Activated CD4-positive, alpha-beta T cell treated with anti-CD3 and anti-CD28 coated beads, Interleukin-2, amount 10 ng/mL, durations not matched to agents 24 days and 14 days (primary cell): Measurements from ENCODE around the gene NPY. TPM values are rescaled to one million over a fixed set of nuclear protein-coding genes. Genes with fewer than 3 reads are reported as not detected.

Experiments used
- DNase-seq: peaks from one replicate; pipeline ENCODE4 v3.0.0; 2022
- H3K27ac Mint-ChIP-seq: one replicate; pipeline ENCODE4 v1.8.0; 2022; ENCODE audit warnings: mild to moderate bottlenecking, mixed read lengths
- H3K27me3 Mint-ChIP-seq: one replicate; pipeline ENCODE4 v1.8.0; 2022; ENCODE audit warnings: mixed read lengths
- H3K36me3 Mint-ChIP-seq: one replicate; pipeline ENCODE4 v1.8.0; 2022; ENCODE audit warnings: low read depth, mild to moderate bottlenecking, mixed read lengths
- H3K4me1 Mint-ChIP-seq: one replicate; pipeline ENCODE4 v1.8.0; 2021; ENCODE audit warnings: mixed read lengths
- H3K4me3 Mint-ChIP-seq: one replicate; pipeline ENCODE4 v1.8.0; 2022; ENCODE audit warnings: mild to moderate bottlenecking, moderate library complexity, mixed read lengths
- H3K9me3 Mint-ChIP-seq: one replicate; pipeline ENCODE4 v1.8.0; 2021; ENCODE audit warnings: mixed read lengths
- intact Hi-C: fragments of 100-400 bp; cut with micrococcal nuclease; formaldehyde crosslinking; loops from one replicate; pipeline ENCODE4 v1.15.1; 2023
- total RNA-seq: library from RNA; stranded (reverse); gene quantifications from 2 replicates; pipeline ENCODE4 v1.2.3, GENCODE V29; 2022

Gene NPY
- total RNA-seq, 1 donor from 2014 or later, result not detected

DNA sequence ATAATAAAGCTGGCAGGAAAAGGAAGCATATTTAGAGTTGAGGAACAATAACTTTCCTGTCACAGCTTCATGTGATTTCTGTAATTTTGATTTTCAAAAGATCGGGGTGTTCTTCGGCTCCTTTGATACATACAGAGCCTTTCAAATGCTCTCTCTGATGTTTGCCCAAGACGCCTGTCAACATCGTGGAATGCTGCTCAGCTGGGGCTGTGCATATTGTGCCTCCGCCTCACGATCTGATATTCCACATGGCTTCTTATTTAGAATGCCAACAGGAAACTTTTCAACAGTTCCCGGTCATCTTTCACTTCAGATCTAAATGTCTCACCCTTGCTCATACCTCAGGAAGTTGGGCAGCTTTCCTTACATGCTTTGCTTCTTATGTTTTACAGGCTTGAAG is 7.3 kb downstream of the NPY start:
- H3K27me3 Mint-ChIP-seq, result peaks cover 33% of the 10 kb centered on the region
- H3K4me1 Mint-ChIP-seq, result peaks cover 6% of the 10 kb centered on the region
- no peaks in the 10 kb centered on the region for H3K9me3 Mint-ChIP-seq
- H3K4me3 Mint-ChIP-seq, result no peak overlapping the region
- H3K27ac Mint-ChIP-seq, result no peak overlapping the region
- intact Hi-C loops, result loop anchor here (5.0 kb wide), 1 partner anchor 806 kb away; no protein-coding TSS in a partner anchor
- no peak for DNase-seq
- H3K36me3 Mint-ChIP-seq, result no peaks in the 10 kb centered on the region

DNA sequence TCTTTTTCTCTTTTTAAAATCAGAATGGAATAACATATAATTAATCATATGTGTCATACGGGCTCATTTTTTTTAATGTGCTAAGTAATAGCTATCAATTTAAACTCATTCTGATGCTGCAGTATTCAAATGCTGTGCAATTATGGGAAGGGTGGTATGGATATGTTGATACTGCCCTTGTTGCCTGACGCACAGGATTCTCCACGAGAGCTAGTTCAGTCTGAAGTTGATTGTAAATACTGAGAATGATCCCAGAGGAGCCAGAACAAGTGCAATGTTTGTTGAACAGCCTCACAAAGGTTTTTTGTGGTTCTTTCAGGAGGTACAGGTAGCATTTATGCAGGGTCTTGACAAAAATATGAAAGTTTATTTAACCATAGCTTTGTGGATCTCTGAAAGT is 13.4 kb downstream of the NPY start:
- intact Hi-C loops, result no loop called here
- Mint-ChIP-seq H3K27me3 (peaks cover 23% of the 10 kb centered on the region), H3K4me1 (no peaks in the 10 kb centered on the region)

DNA sequence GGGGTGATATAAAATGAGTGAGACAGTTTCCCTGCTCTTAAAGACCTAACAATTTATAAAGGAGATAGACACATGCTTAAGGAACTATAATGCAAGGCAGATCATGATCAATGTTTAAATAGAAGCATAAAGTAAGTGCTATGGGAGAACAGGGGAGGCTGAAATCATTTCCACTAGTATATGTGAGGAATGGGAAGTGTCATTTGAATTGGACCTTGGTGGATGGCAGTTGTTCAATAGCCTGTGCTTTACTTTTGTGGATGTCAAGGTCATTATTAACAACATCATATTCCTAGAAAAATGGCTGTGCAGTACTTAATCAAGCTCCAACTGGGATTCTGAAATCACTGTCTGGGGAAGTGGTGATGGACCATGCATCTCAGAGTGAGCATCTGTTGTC is 14.7 kb downstream of the NPY start:
- DNase-seq, result no peak
- H3K27me3 Mint-ChIP-seq, result peaks cover 24% of the 10 kb centered on the region
- no peak overlapping the region for H3K4me3 Mint-ChIP-seq
- no peaks in the 10 kb centered on the region for H3K9me3 Mint-ChIP-seq
- no peaks in the 10 kb centered on the region for H3K36me3 Mint-ChIP-seq
- intact Hi-C loops, result no loop called here
- H3K27ac Mint-ChIP-seq, result no peak overlapping the region
- no peaks in the 10 kb centered on the region for H3K4me1 Mint-ChIP-seq

More for the DNA sequence above, 13.4 kb downstream of the NPY start:
- no peak for DNase-seq
- Mint-ChIP-seq H3K27ac (no peak overlapping the region), H3K36me3 (no peaks in the 10 kb centered on the region), H3K9me3 (no peaks in the 10 kb centered on the region), H3K4me3 (no peak overlapping the region)

DNA sequence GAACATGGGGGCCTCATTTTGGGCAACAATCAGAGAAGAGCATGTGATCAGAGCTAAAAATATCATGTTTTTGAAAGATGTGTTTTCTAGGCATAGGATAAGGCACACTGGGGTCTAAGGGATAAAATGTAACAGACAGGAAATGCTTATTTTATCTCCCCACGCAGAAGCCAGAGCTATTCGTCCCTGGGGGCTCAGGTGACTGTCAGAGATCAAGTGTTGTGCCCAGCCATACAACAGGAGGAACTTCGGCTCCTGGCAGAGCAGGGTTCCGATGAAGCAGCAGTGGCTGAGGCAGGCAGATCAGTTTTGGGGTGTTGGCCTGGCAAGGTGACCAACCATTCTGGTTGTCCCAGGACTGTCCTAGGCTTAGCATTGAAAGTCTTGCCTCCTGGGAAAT is 15.2 kb downstream of the NPY start:
- Mint-ChIP-seq H3K27me3 (peaks cover 25% of the 10 kb centered on the region), H3K4me3 (no peak overlapping the region), H3K9me3 (no peaks in the 10 kb centered on the region), H3K36me3 (no peaks in the 10 kb centered on the region), H3K27ac (no peak overlapping the region), H3K4me1 (no peaks in the 10 kb centered on the region)
- DNase-seq, result no peak
- intact Hi-C loops, result no loop called here

DNA sequence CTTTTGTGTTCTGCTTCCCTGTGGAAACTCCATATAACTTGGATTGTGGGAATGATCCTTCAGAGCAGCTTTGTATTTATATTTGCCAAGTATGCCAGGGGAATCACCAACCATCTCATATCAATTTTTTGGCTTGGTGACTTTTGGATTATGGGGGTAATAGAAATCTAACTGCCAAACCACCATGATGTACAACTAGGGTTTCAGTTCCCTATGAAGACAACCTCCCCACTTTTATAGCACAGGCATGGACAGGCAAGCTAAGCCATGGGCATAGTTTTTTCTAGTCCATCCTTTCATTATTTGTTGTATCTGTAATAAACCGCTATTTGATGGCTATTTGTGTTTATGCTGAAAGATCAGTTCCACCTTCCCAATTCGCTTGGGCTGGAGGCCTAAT is 17.7 kb downstream of the NPY start:
- no peaks in the 10 kb centered on the region for H3K4me1 Mint-ChIP-seq
- no peaks in the 10 kb centered on the region for H3K9me3 Mint-ChIP-seq
- intact Hi-C loops, result no loop called here
- no peak overlapping the region for H3K4me3 Mint-ChIP-seq
- H3K36me3 Mint-ChIP-seq, result no peaks in the 10 kb centered on the region
- no peak overlapping the region for H3K27ac Mint-ChIP-seq
- H3K27me3 Mint-ChIP-seq, result peaks cover 30% of the 10 kb centered on the region
- DNase-seq, result no peak

DNA sequence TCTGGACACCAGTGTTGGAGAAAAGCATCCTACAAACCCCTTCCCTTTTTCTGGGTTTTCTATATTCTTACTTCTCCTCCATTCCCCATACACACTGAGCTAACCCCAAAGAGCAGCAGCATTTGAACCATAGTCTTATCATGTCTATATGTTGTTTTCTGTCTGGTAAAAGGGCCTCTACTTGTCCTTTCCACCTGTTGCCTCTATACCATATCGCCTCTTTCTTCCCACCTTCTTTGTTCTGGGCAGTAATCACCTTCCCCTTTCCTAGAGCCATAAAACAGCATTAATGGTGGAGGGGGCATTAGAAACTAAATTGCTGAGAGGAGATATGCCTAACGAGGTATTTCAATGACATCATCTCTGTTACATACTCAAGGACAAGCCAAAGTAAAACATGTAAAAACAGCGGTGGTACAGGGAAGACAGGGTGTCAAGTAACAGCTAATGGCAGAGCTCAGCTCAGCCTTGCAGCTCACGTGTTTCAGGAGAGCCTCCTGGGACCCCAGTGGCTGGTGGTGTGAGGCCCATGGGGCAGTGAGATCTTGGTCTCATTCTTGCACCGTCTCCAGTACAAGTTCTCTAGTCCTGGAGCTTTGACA is 20.6 kb downstream of the NPY start:
- Mint-ChIP-seq H3K27me3 (peaks cover 24% of the 10 kb centered on the region), H3K4me3 (no peak overlapping the region), H3K9me3 (no peaks in the 10 kb centered on the region), H3K4me1 (no peaks in the 10 kb centered on the region), H3K27ac (no peak overlapping the region), H3K36me3 (no peaks in the 10 kb centered on the region)
- DNase-seq, result no peak
- intact Hi-C loops, result no loop called here

DNA sequence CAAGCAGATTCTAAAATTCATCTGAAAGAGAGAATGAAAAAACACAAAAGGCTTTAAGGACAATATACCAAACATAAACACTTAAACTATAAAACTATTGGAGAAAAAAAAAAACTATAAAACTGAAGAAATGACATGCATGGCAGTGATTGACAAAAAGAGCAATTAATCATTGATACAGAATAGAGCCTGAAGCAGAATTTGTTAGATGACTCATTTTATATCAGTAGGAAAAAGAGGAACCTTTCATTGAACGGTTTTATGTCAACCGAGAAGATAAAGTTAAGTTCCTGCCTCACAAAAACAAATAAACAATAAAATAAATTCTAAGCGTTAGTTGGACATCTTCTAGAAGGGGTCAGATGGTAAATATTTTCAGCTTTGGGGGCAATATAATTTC is 23.3 kb downstream of the NPY start:
- Mint-ChIP-seq H3K4me3 (no peak overlapping the region), H3K27me3 (peaks cover 18% of the 10 kb centered on the region), H3K9me3 (no peaks in the 10 kb centered on the region), H3K4me1 (no peaks in the 10 kb centered on the region), H3K27ac (no peak overlapping the region), H3K36me3 (no peaks in the 10 kb centered on the region)
- DNase-seq, result no peak
- intact Hi-C loops, result no loop called here

DNA sequence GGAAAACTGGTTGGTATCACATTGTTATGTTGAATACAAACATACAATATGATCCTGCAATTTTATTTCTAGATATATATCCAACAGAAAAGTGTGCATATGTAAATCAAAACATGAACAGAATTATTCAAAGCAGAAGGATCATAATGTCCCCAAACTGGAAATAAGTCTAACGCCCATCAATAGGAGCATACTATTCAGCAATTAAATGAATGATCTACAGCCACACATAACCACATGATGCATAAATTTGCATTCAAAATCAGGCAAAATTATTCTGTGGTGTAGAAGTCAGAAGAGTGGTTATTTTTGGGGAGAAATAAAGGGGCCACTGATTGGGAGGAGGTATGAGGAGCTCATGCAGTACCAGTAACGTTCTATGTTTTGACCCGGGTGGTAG is 28.6 kb downstream of the NPY start:
- H3K27me3 Mint-ChIP-seq, result peaks cover 12% of the 10 kb centered on the region
- intact Hi-C loops, result no loop called here
- no peak for DNase-seq
- no peaks in the 10 kb centered on the region for H3K36me3 Mint-ChIP-seq
- H3K27ac Mint-ChIP-seq, result no peak overlapping the region
- H3K4me1 Mint-ChIP-seq, result no peaks in the 10 kb centered on the region
- H3K9me3 Mint-ChIP-seq, result no peaks in the 10 kb centered on the region
- H3K4me3 Mint-ChIP-seq, result no peak overlapping the region

DNA sequence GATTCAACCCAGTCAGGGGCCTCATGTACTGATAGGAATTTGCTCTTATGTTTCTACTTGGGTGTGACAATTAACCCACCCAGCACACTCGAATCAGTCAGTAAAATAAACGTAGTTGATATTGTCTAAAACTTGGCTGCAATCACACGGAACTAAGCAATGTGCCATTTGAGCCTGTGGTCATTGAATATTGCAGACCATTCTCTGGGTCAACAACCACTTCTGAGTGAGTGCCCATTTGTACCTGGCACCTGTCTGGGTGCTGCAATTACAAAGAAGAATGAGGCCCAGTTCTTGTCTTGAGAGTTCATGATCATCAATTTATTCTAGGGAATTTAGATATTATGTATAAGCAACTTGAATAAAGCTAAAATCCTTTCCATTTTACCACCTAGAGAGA is 29.8 kb downstream of the NPY start:
- H3K27me3 Mint-ChIP-seq, result peaks cover 10% of the 10 kb centered on the region
- no peak overlapping the region for H3K4me3 Mint-ChIP-seq
- H3K36me3 Mint-ChIP-seq, result no peaks in the 10 kb centered on the region
- no peaks in the 10 kb centered on the region for H3K9me3 Mint-ChIP-seq
- H3K27ac Mint-ChIP-seq, result no peak overlapping the region
- intact Hi-C loops, result no loop called here
- no peaks in the 10 kb centered on the region for H3K4me1 Mint-ChIP-seq
- DNase-seq, result no peak

DNA sequence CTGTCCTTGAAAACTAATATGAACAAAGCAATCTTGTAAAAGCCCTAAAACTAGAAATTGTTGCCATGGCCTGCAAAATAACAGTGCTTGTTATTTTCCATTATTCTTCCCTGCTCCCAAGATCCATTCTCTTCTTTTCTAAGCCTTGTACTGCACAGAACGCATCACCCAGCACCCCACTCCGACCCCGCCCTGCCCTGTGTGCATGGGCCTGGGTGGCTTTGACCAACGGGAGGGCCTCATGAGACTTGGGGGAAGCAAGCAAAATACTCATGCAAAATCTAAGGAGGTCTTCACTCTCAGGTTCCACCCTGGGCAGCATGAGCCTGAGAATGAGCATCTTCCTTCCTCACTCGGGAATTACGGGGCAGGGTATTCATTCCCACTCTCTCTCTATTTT is 32.4 kb downstream of the NPY start:
- no peaks in the 10 kb centered on the region for H3K4me1 Mint-ChIP-seq
- H3K36me3 Mint-ChIP-seq, result no peaks in the 10 kb centered on the region
- no peak overlapping the region for H3K27ac Mint-ChIP-seq
- H3K4me3 Mint-ChIP-seq, result no peak overlapping the region
- DNase-seq, result no peak
- no peaks in the 10 kb centered on the region for H3K9me3 Mint-ChIP-seq
- H3K27me3 Mint-ChIP-seq, result peaks cover 12% of the 10 kb centered on the region
- intact Hi-C loops, result no loop called here

DNA sequence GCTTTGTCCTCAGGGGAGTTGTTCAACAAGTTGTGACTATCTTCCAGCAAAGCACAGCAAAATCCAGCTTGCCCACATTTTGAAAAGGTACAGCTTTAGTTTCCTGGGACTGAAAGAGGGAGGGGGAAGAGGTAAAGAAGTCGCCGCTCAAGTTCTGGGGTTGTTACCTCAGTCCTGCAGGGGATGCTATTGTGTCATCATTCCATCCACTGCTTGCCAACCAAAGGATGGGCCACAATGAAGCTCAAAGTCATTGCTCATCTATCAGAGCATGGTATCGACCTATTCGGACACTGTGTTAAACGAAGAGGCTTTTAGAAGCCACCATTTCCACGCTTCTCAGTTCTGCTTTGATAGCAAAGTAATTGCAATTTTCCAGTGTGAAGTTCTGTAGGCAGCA is 34.3 kb downstream of the NPY start:
- intact Hi-C loops, result no loop called here

DNA sequence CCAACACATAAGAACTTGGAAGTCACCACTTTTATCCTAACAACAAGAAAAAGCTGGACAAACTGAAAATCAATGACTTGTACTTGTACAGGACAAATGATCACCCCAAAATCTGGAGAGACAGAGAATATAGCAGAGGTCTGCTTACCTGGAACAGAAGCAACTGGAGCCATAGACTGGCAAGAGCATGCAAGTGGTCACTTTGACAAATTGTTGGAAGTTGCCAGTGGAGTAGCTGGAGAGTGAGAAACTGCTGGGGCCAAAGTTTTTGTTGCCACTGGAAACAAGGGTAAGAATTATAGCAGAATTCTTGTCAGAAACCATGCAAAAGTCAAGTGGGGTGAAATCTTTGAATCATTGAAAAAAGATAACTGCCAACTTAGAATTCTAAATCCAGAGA is 35.2 kb downstream of the NPY start:
- no peak overlapping the region for H3K27ac Mint-ChIP-seq
- no peak overlapping the region for H3K4me3 Mint-ChIP-seq
- intact Hi-C loops, result no loop called here

More for the DNA sequence above, 34.3 kb downstream of the NPY start:
- Mint-ChIP-seq H3K27ac (no peak overlapping the region), H3K4me3 (no peak overlapping the region), H3K36me3 (no peaks in the 10 kb centered on the region), H3K4me1 (no peaks in the 10 kb centered on the region), H3K9me3 (no peaks in the 10 kb centered on the region), H3K27me3 (peaks cover 15% of the 10 kb centered on the region)
- no peak for DNase-seq

DNA sequence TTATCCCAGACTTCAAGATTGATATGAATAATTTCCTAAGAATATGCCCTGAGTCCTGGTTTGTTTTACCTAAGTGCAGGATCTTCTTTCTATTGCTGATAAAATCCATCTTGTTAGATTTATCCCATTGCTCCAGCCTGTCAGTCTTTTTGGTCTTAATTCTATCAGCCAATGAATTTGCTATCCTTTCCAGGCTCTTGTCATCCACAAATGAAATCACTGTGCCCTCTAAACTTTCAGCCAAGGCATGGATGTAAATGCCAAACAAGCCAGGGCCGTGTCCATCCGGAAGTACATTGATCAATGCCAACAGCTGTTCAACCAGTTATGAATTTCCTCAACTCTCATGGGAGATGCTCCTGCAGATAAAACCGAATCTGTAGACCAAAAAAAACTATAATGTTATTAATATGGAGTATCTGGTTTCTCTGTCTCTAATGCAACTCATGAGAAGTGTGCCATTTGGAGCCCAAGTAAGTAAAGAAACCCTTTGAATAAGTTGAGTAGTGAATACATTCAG is 40.0 kb downstream of the NPY start:
- Mint-ChIP-seq H3K4me3 (no peak overlapping the region), H3K9me3 (no peaks in the 10 kb centered on the region), H3K27me3 (peaks cover 18% of the 10 kb centered on the region), H3K36me3 (no peaks in the 10 kb centered on the region), H3K4me1 (no peaks in the 10 kb centered on the region), H3K27ac (no peak overlapping the region)
- DNase-seq, result no peak
- intact Hi-C loops, result no loop called here

More for the DNA sequence above, 35.2 kb downstream of the NPY start:
- Mint-ChIP-seq H3K27me3 (peaks cover 19% of the 10 kb centered on the region), H3K9me3 (no peaks in the 10 kb centered on the region), H3K36me3 (no peaks in the 10 kb centered on the region), H3K4me1 (no peaks in the 10 kb centered on the region)
- DNase-seq, result no peak

DNA sequence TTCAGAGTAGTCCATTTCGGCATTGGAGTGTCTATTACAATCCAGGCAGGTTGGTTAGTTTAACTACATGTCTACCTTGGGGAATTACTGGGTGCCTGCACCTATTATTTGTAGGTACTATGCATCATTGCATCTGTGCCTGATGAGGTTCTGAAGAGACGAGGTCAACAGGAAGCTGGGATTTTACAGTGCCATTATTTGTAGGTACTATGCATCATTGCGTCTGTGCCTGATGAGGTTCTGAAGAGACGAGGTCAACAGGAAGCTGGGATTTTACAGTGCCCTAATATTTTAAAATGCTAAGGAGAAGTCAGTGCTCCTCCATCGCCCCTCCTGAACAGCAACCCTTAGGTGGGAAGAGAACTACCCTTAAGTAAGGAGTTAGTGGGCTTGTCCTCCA is 41.7 kb downstream of the NPY start:
- Mint-ChIP-seq H3K36me3 (no peaks in the 10 kb centered on the region), H3K4me3 (no peak overlapping the region), H3K27ac (no peak overlapping the region), H3K27me3 (peaks cover 13% of the 10 kb centered on the region), H3K9me3 (no peaks in the 10 kb centered on the region), H3K4me1 (no peaks in the 10 kb centered on the region)
- no peak for DNase-seq
- intact Hi-C loops, result no loop called here

DNA sequence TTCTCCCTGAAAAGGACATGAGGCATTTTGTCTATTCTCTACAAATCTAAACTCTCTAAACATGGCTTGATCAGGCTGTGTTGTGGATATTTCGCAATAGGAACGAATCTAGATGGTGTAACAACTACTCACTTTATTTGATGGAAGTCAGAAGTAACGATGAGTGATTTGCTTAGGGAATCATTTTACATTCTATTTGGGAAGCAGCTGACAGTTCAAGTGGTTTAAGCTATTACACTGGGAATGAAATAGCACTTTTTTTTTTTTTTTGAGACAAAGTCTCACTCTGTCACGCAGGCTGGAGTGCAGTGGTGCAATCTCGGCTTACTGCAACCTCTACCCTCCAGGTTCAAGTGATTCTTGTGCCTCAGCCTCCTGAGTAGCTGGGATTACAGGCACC is 44.1 kb downstream of the NPY start:
- no peak overlapping the region for H3K27ac Mint-ChIP-seq
- H3K27me3 Mint-ChIP-seq, result peaks cover 7% of the 10 kb centered on the region
- no peak overlapping the region for H3K4me3 Mint-ChIP-seq

More for the DNA sequence above, 44.1 kb downstream of the NPY start:
- no peaks in the 10 kb centered on the region for H3K4me1 Mint-ChIP-seq
- H3K9me3 Mint-ChIP-seq, result peaks cover 5% of the 10 kb centered on the region
- no peak for DNase-seq
- intact Hi-C loops, result no loop called here
- H3K36me3 Mint-ChIP-seq, result no peaks in the 10 kb centered on the region
